ENCODE results near the gene ZNF587B. TPM values are rescaled to one million over a fixed set of nuclear protein-coding genes. Genes with fewer than 3 reads are reported as not detected.
"Not testable (repeated sequence)": the region's sequence is repeated elsewhere in the genome, so short reads cannot be mapped to it uniquely, and the experiment has no call there.

ZNF587B gene
- total RNA-seq, 6 donors from 2014 or later = 10.2 to 32.5 (median 16.4) TPM

GRCh38 chr19:57870225-57870624 lies 40.1 kb downstream of the ZNF587B start:
- H3K27me3 ChIP-seq = no peaks in the 10 kb centered on the region
- peaks cover 65 to 95% (median 92%) of the 10 kb centered on the region in 4 donors for H3K9me3 ChIP-seq
- 92 to 93% methylated on average over 2 of the region's 2 CpGs for WGBS, 2 donors
- no peak for DNase-seq
- H3K4me3 ChIP-seq = no peak overlapping the region
- no peak for ATAC-seq (ENCODE audit: low FRiP score in 2 of 2)
- H3K27ac ChIP-seq = no peak overlapping the region
- TF ChIP-seq CTCF (IDR thresholded peaks at IDR 0.05) = no peak
- no peak for TF ChIP-seq POLR2AphosphoS5 (IDR thresholded peaks at IDR 0.05)
- no peak for TF ChIP-seq EP300 (IDR thresholded peaks at IDR 0.05)
- no peak for TF ChIP-seq POLR2A (IDR thresholded peaks at IDR 0.05)
- H3K36me3 ChIP-seq = peaks cover 9 to 39% (median 36%) of the 10 kb centered on the region in 4 donors
- H3K4me1 ChIP-seq = no peaks in the 10 kb centered on the region

- no peaks in the 10 kb centered on the region for H3K4me1 ChIP-seq
- peaks cover 0 to 29% (median 23%) of the 10 kb centered on the region in 4 donors for H3K36me3 ChIP-seq
- no peak for ATAC-seq (ENCODE audit: low FRiP score in 2 of 2)
- H3K9me3 ChIP-seq = peaks cover 58 to 92% (median 86%) of the 10 kb centered on the region in 4 donors
- H3K27me3 ChIP-seq = no peaks in the 10 kb centered on the region
- H3K27ac ChIP-seq = no peak overlapping the region
- TF ChIP-seq POLR2A (IDR thresholded peaks at IDR 0.05) = no peak
- TF ChIP-seq EP300 (IDR thresholded peaks at IDR 0.05) = no peak
- no peak for TF ChIP-seq POLR2AphosphoS5 (IDR thresholded peaks at IDR 0.05)
- TF ChIP-seq CTCF (IDR thresholded peaks at IDR 0.05) = no peak
- H3K4me3 ChIP-seq = no peak overlapping the region
- DNase-seq = no peak
These were observed 42.4 kb downstream of the ZNF587B start for GRCh38 chr19:57872450-57872849.

GRCh38 chr19:57873883-57874799 lies 44.0 kb downstream of the ZNF587B start:
- not testable (repeated sequence) for H3K4me3 ChIP-seq; H3K4me1 ChIP-seq; H3K27ac ChIP-seq; DNase-seq; ATAC-seq (ENCODE audit: low FRiP score in 2 of 2); H3K27me3 ChIP-seq
- 94 to 96% methylated on average over 8 of the region's 8 CpGs for WGBS, 2 donors
- Histone ChIP-seq H3K9me3 (peaks cover 45 to 87% (median 78%) of the 10 kb centered on the region in 4 donors), H3K36me3 (peaks cover 0 to 26% (median 11%) of the 10 kb centered on the region in 4 donors)

- Histone ChIP-seq H3K4me1 (peaks cover 0 to 16% (median 5%) of the 10 kb centered on the region in 4 donors), H3K36me3 (peaks cover 0 to 4% (median 0%) of the 10 kb centered on the region in 4 donors), H3K4me3 (no peak overlapping the region), H3K27me3 (no peaks in the 10 kb centered on the region), H3K9me3 (peaks cover 0 to 9% (median 3%) of the 10 kb centered on the region in 4 donors), H3K27ac (no peak overlapping the region)
- 76 to 84% methylated on average over 3 of the region's 3 CpGs for WGBS, 2 donors
- ATAC-seq (ENCODE audit: low FRiP score in 2 of 2) = no peak
- no peak for DNase-seq
- TF ChIP-seq EP300 (IDR thresholded peaks at IDR 0.05) = no peak
- no peak for TF ChIP-seq POLR2AphosphoS5 (IDR thresholded peaks at IDR 0.05)
- no peak for TF ChIP-seq POLR2A (IDR thresholded peaks at IDR 0.05)
- TF ChIP-seq CTCF (IDR thresholded peaks at IDR 0.05) = no peak
These were observed 55.9 kb downstream of the ZNF587B start for GRCh38 chr19:57886046-57886445.

GRCh38 chr19:57887195-57887941 lies 57.3 kb downstream of the ZNF587B start:
- H3K36me3 ChIP-seq = peaks cover 0 to 4% (median 0%) of the 10 kb centered on the region in 4 donors
- peak overlapping the region in 1 of 4 donors; percentile 85 for H3K4me3 ChIP-seq
- WGBS, 2 donors = 36 to 40% methylated on average over 6 of the region's 6 CpGs
- DNase-seq (no peak), ATAC-seq (ENCODE audit: low FRiP score in 2 of 2) (no peak)
- TF ChIP-seq POLR2AphosphoS5 (IDR thresholded peaks at IDR 0.05) (no peak), CTCF (IDR thresholded peaks at IDR 0.05) (no peak), EP300 (IDR thresholded peaks at IDR 0.05) (no peak), POLR2A (IDR thresholded peaks at IDR 0.05) (no peak)
- peaks cover 0 to 12% (median 3%) of the 10 kb centered on the region in 4 donors for H3K9me3 ChIP-seq
- peaks cover 0 to 16% (median 5%) of the 10 kb centered on the region in 4 donors for H3K4me1 ChIP-seq
- no peak overlapping the region for H3K27ac ChIP-seq
- H3K27me3 ChIP-seq = no peaks in the 10 kb centered on the region
